Endothelial cell of umbilical vein (primary cell): Measurements from ENCODE around the gene HTR3C. TPM values are rescaled to one million over a fixed set of nuclear protein-coding genes. Genes with fewer than 3 reads are reported as not detected.

ENCODE experiments used
- BruUV-seq: library from RNA; stranded (reverse); fragments of 400-500 nt; replicated peaks from 2 replicates; lab custom pipeline; 2021; lab: Mats Ljungman, UMichigan
- CTCF ChIA-PET: fragments of 300-600, 350-600 bp; sonication (Branson Sonifier 250); formaldehyde crosslinking; loops from one replicate; lab custom pipeline; 2021; ENCODE audit warnings: antibody characterized with exemption, inconsistent platforms; lab: Charles Lee
- POLR2A ChIA-PET: fragments of 300-600, 350-600 bp; sonication (Branson Sonifier 250); formaldehyde crosslinking; loops from one replicate; lab custom pipeline; 2021; ENCODE audit warnings: antibody characterized with exemption, inconsistent platforms; lab: Charles Lee
- DNase-seq: peaks from one replicate; pipeline ENCODE4 v3.0.0-alpha.2; 2011; ENCODE audit warnings: low read depth, low spot score
- FAIRE-seq: peaks from 2 replicates; lab custom pipeline; 2011; peaks lifted over from hg19 to GRCh38; lab: Jason Lieb, UNC
- H2AFZ ChIP-seq: 2 replicates; pipeline ENCODE4 v1.6.0; 2012; ENCODE audit warnings: low read depth, low read length, control low read depth, inconsistent platforms
- H3K27ac ChIP-seq: 2 replicates; pipeline ENCODE4 v1.5.1; 2011; ENCODE audit warnings: low read depth, mild to moderate bottlenecking, control low read depth, low read length, moderate library complexity; ENCODE audit not compliant: insufficient read depth
- H3K27me3 ChIP-seq, 2 experiments: 2 replicates each; pipeline versions ENCODE4 v1.6.0 to v1.6.1; 2011; ENCODE audit warnings: low read length in 2 of 2, mixed read lengths in 1 of 2; ENCODE audit not compliant: control insufficient read depth in 2 of 2, insufficient read depth in 2 of 2
- H3K36me3 ChIP-seq, 2 experiments: 2 replicates in 1 of 2; 3 replicates in 1 of 2; pipeline ENCODE4 v1.5.1; 2011; ENCODE audit warnings: low read length in 2 of 2, mild to moderate bottlenecking in 1 of 2, moderate library complexity in 1 of 2; ENCODE audit not compliant: control insufficient read depth in 2 of 2, insufficient read depth in 2 of 2; ENCODE audit errors: extremely low read depth in 1 of 2
- H3K4me1 ChIP-seq: 3 replicates; pipeline ENCODE4 v1.5.1; 2011; ENCODE audit warnings: mild to moderate bottlenecking, low read length; ENCODE audit not compliant: control insufficient read depth, insufficient read depth; ENCODE audit errors: extremely low read depth
- H3K4me2 ChIP-seq: 2 replicates; pipeline ENCODE4 v1.6.1; 2011; ENCODE audit warnings: low read length, control low read depth, mixed read lengths; ENCODE audit not compliant: insufficient read depth
- H3K4me3 ChIP-seq, 3 experiments: fragments of 200-600 bp in 1 of 3; sonication (generic), shearing (Covaris generic) in 1 of 3; replicated peaks in 1 of 3; 2 replicates each; pipeline ENCODE4 v1.5.1; 2011 to 2016; ENCODE audit warnings: control low read depth in 3 of 3, low read length in 3 of 3, mild to moderate bottlenecking in 2 of 3, inconsistent platforms in 1 of 3, low read depth in 1 of 3, moderate library complexity in 1 of 3; ENCODE audit not compliant: insufficient read depth in 1 of 3
- H3K79me2 ChIP-seq: 2 replicates; pipeline ENCODE4 v1.6.0; 2012; ENCODE audit warnings: low read length, inconsistent platforms; ENCODE audit not compliant: control insufficient read depth, insufficient read depth
- H3K9ac ChIP-seq: replicated peaks from 2 replicates; pipeline ENCODE3; 2011; ENCODE audit warnings: low read length, control low read depth; ENCODE audit not compliant: insufficient read depth; ENCODE audit errors: extremely low read depth
- H3K9me1 ChIP-seq: replicated peaks from 3 replicates; pipeline ENCODE4 v1.6.0; 2011; ENCODE audit warnings: mild to moderate bottlenecking, low read length; ENCODE audit not compliant: control insufficient read depth, insufficient read depth; ENCODE audit errors: extremely low read depth
- H3K9me3 ChIP-seq: replicated peaks from 2 replicates; pipeline ENCODE4 v1.5.1; 2012; ENCODE audit warnings: low read length, inconsistent platforms; ENCODE audit not compliant: control insufficient read depth, insufficient read depth
- H4K20me1 ChIP-seq: replicated peaks from 2 replicates; pipeline ENCODE3; 2011; ENCODE audit warnings: mild to moderate bottlenecking, low read length; ENCODE audit not compliant: control insufficient read depth, insufficient read depth; ENCODE audit errors: extremely low read depth
- CTCF ChIP-seq, 2 donors: IDR thresholded peaks; 1 replicate in 1 of 2; 2 replicates in 1 of 2; pipeline ENCODE4 v1.5.1; 2011; ENCODE audit warnings: low read length in 2 of 2, mild to moderate bottlenecking in 2 of 2, moderate library complexity in 2 of 2, control low read depth in 1 of 2, inconsistent platforms in 1 of 2, low read depth in 1 of 2; ENCODE audit not compliant: insufficient read depth in 1 of 2; ENCODE audit errors: extremely low read depth in 1 of 2
- EZH2 ChIP-seq: IDR thresholded peaks from 2 replicates; pipeline ENCODE4 v1.6.1; 2012; ENCODE audit warnings: borderline replicate concordance, low read depth, mild to moderate bottlenecking, moderate library complexity, low read length, inconsistent platforms; ENCODE audit not compliant: severe bottlenecking
- FOS ChIP-seq: IDR thresholded peaks from 2 replicates; pipeline ENCODE4 v1.6.1; 2011; ENCODE audit warnings: mild to moderate bottlenecking, low read length, moderate library complexity, borderline replicate concordance; ENCODE audit not compliant: insufficient read depth
- JUN ChIP-seq: IDR thresholded peaks from 2 replicates; pipeline ENCODE4 v1.6.1; 2011; ENCODE audit warnings: borderline replicate concordance, low read depth; ENCODE audit not compliant: insufficient read length, insufficient read depth
- MAX ChIP-seq: IDR thresholded peaks from 2 replicates; pipeline ENCODE4 v1.6.1; 2011; ENCODE audit not compliant: insufficient read depth, insufficient read length
- MYC ChIP-seq: IDR thresholded peaks from one replicate; pipeline ENCODE4 v1.6.1; 2011; ENCODE audit warnings: mild to moderate bottlenecking, low read depth, low read length
- POLR2A ChIP-seq: IDR thresholded peaks from 2 replicates; pipeline ENCODE4 v1.6.1; 2012; ENCODE audit warnings: low read depth, mild to moderate bottlenecking, control low read depth, low read length
- dilution Hi-C: fragments of 300-500 bp; cut with MboI; formaldehyde crosslinking; loops from one replicate; pipeline ENCODE4 v1.15.0; 2019; ENCODE audit warnings: low sequenced_read_pairs; ENCODE audit not compliant: extremely low pct_ligation_motif_present
- intact Hi-C: fragments of 100-400 bp; cut with micrococcal nuclease; formaldehyde crosslinking; loops from one replicate; pipeline ENCODE4 v1.10.0; 2022
- polyA plus RNA-seq, 4 experiments: library from polyadenylated mRNA; depleted of rRNA in 3 of 4; stranded (reverse) in 3 of 4; unstranded in 1 of 4; fragments of >200 nt; gene quantifications; 2 replicates each; pipeline versions ENCODE4 v1.2.1 to v1.2.3, GENCODE V29; 2011 to 2012; ENCODE audit warnings: missing spikeins in 1 of 4
- total RNA-seq: library from RNA; stranded (reverse); gene quantifications from 2 replicates; pipeline ENCODE4 v1.2.3, GENCODE V29; 2021

Gene HTR3C
- total and polyA plus RNA-seq, 2 donors (not counting 3 experiments of a cell fraction or from before 2014, with no cell fraction given) = not detected

- Histone ChIP-seq H3K4me1 (peaks cover 15% of the 10 kb centered on the region), H3K4me3 (no peak overlapping the region), H3K9me1 (no peaks in the 10 kb centered on the region), H3K79me2 (no peaks in the 10 kb centered on the region), H3K4me2 (no peak overlapping the region), H3K9me3 (no peaks in the 10 kb centered on the region), H3K27me3 (no peaks in the 10 kb centered on the region), H2AFZ (no peak overlapping the region), H3K9ac (no peak overlapping the region), H3K27ac (no peak overlapping the region), H4K20me1 (no peaks in the 10 kb centered on the region), H3K36me3 (no peaks in the 10 kb centered on the region)
- BruUV-seq = no TSS peak
- POLR2A ChIA-PET = no interaction called here
- TF ChIP-seq JUN (no peak), EZH2 (no peak), FOS (no peak)
- dilution Hi-C loops (no loop called here), intact Hi-C loops (no loop called here)
- FAIRE-seq (no peak), DNase-seq (no peak)
- CTCF ChIA-PET = interaction anchor here (3.3 kb wide), 1 partner anchor 8 kb away, joined by 31 read pairs; the partner anchor contains the start of gene ABCC5
Observed at GRCh38 chr3:184008161-184008560, 44.7 kb upstream of the HTR3C start.

- no peak overlapping the region for H3K4me3 ChIP-seq
- H3K9me1 ChIP-seq = no peaks in the 10 kb centered on the region
- intact Hi-C loops = no loop called here
- H3K27me3 ChIP-seq = no peaks in the 10 kb centered on the region
- no peak overlapping the region for H3K9ac ChIP-seq
- no TSS peak for BruUV-seq
- CTCF ChIA-PET = no interaction called here
- no peaks in the 10 kb centered on the region for H4K20me1 ChIP-seq
- TF ChIP-seq POLR2A (no peak), MAX (no peak), MYC (no peak), EZH2 (no peak), CTCF (IDR thresholded peaks at IDR 0.05; ENCODE audit: extremely low read depth in 1 of 2, insufficient read depth in 1 of 2, low read depth in 1 of 2, low read length in 2 of 2) (no peak), FOS (no peak)
- no peak overlapping the region for H2AFZ ChIP-seq
- POLR2A ChIA-PET = interaction anchor here (0.6 kb wide), 1 partner anchor 30 kb away, joined by 4 read pairs; no protein-coding TSS in a partner anchor
- no peaks in the 10 kb centered on the region for H3K79me2 ChIP-seq
- H3K4me1 ChIP-seq = peaks cover 3% of the 10 kb centered on the region
- FAIRE-seq (no peak), DNase-seq (no peak)
- H3K9me3 ChIP-seq = no peaks in the 10 kb centered on the region
- no peak overlapping the region for H3K27ac ChIP-seq
- dilution Hi-C loops = no loop called here
- no peaks in the 10 kb centered on the region for H3K36me3 ChIP-seq
- H3K4me2 ChIP-seq = no peak overlapping the region
Observed at GRCh38 chr3:184011230-184011876, 41.5 kb upstream of the HTR3C start.
